GM12872 (cell line): ENCODE data around the gene GLP1R.

Source experiments
- CTCF ChIP-seq: IDR thresholded peaks from 3 replicates; pipeline ENCODE4 v1.5.1; 2011; ENCODE audit warnings: low read depth, mild to moderate bottlenecking, low read length, moderate library complexity; ENCODE audit not compliant: insufficient read depth

Gene GLP1R

GRCh38 chr6:39076623-39077535, 28.3 kb downstream of the GLP1R start:
- no peak for TF ChIP-seq CTCF

- TF ChIP-seq CTCF, result no peak
These were observed 29.5 kb downstream of the GLP1R start for GRCh38 chr6:39077882-39078594.

- TF ChIP-seq CTCF, result no peak
These were observed 30.1 kb downstream of the GLP1R start for GRCh38 chr6:39078695-39079094.

GRCh38 chr6:39079197-39080125, 30.9 kb downstream of the GLP1R start:
- no peak for TF ChIP-seq CTCF

- TF ChIP-seq CTCF, result no peak
These were observed 31.8 kb downstream of the GLP1R start for GRCh38 chr6:39080246-39080875.

- TF ChIP-seq CTCF, result no peak
These were observed 33.7 kb downstream of the GLP1R start for GRCh38 chr6:39082310-39082709.
